GM23338 (cell line): Measurements from ENCODE around the gene LEAP2. TPM values are rescaled to one million over a fixed set of nuclear protein-coding genes. Genes with fewer than 3 reads are reported as not detected.

Experiments
- ATAC-seq: fragments of 200-7000 bp; cut with Tn5 transposase; 3 replicates; pipeline ENCODE4 v1.9.1; 2020
- DNase-seq: peaks from one replicate; pipeline ENCODE4 v3.0.0-alpha.2; 2015; ENCODE audit warnings: low spot score
- H2AFZ ChIP-seq: fragments of 200-600 bp; sonication (generic); 2 replicates; pipeline ENCODE4 v1.8.0; 2016; ENCODE audit warnings: antibody characterized with exemption, mild to moderate bottlenecking, moderate library complexity
- H3F3A ChIP-seq: fragments of 200-600 bp; sonication (generic); replicated peaks from 2 replicates; pipeline ENCODE4 v1.8.0; 2017; ENCODE audit warnings: antibody characterized with exemption, mixed run types, low read depth
- H3K27ac ChIP-seq: fragments of 200-600 bp; sonication (generic); 2 replicates; pipeline ENCODE4 v1.6.1; 2016; ENCODE audit warnings: low read depth
- H3K27me3 ChIP-seq: fragments of 200-600 bp; sonication (generic); 2 replicates; pipeline ENCODE4 v1.8.0; 2016; ENCODE audit warnings: mild to moderate bottlenecking, mixed run types, moderate library complexity; ENCODE audit not compliant: insufficient read depth
- H3K36me3 ChIP-seq: fragments of 200-600 bp; sonication (generic); 2 replicates; pipeline ENCODE4 v1.8.0; 2016; ENCODE audit warnings: mild to moderate bottlenecking; ENCODE audit not compliant: insufficient read depth
- H3K4me1 ChIP-seq: fragments of 200-600 bp; sonication (generic); 2 replicates; pipeline ENCODE4 v1.8.0; 2016; ENCODE audit warnings: mild to moderate bottlenecking, moderate library complexity; ENCODE audit not compliant: insufficient read depth
- H3K4me2 ChIP-seq: fragments of 200-600 bp; sonication (generic); 2 replicates; pipeline ENCODE4 v1.7.1; 2017; ENCODE audit warnings: mixed run types
- H3K4me3 ChIP-seq: fragments of 200-600 bp; sonication (generic); 2 replicates; pipeline ENCODE4 v1.6.1; 2016; ENCODE audit warnings: mixed run types
- H3K79me2 ChIP-seq: fragments of 200-600 bp; sonication (generic); replicated peaks from 2 replicates; pipeline ENCODE4 v1.8.0; 2017; ENCODE audit warnings: mild to moderate bottlenecking; ENCODE audit not compliant: insufficient read depth
- H3K9me2 ChIP-seq: fragments of 200-600 bp; sonication (generic); 2 replicates; pipeline ENCODE4 v1.8.0; 2017; ENCODE audit not compliant: insufficient read depth
- H4K20me1 ChIP-seq: fragments of 200-600 bp; sonication (generic); replicated peaks from 2 replicates; pipeline ENCODE4 v1.8.0; 2017; ENCODE audit warnings: mild to moderate bottlenecking; ENCODE audit not compliant: insufficient read depth
- H3K27ac Mint-ChIP-seq: 2 replicates; pipeline ENCODE4 v1.8.0; 2020; ENCODE audit warnings: inconsistent platforms, mild to moderate bottlenecking, moderate library complexity, mixed read lengths
- H3K27me3 Mint-ChIP-seq: 3 replicates; pipeline ENCODE4 v1.8.0; 2022; ENCODE audit warnings: low read depth, mild to moderate bottlenecking, moderate library complexity, mixed read lengths, inconsistent platforms; ENCODE audit not compliant: insufficient read depth, poor library complexity
- H3K36me3 Mint-ChIP-seq: 3 replicates; pipeline ENCODE4 v1.8.0; 2021; ENCODE audit warnings: low read depth, mild to moderate bottlenecking, inconsistent platforms, moderate library complexity, mixed read lengths
- H3K4me1 Mint-ChIP-seq: 3 replicates; pipeline ENCODE4 v1.8.0; 2020; ENCODE audit warnings: mild to moderate bottlenecking, inconsistent platforms, mixed read lengths
- H3K4me3 Mint-ChIP-seq: 3 replicates; pipeline ENCODE4 v1.8.0; 2021; ENCODE audit warnings: moderate library complexity, mild to moderate bottlenecking, inconsistent platforms, mixed read lengths
- H3K9me3 Mint-ChIP-seq: 3 replicates; pipeline ENCODE4 v1.8.0; 2020; ENCODE audit warnings: moderate library complexity, mild to moderate bottlenecking, inconsistent platforms, mixed read lengths
- CREB1 ChIP-seq: fragments of 250-450 bp; sonication (Bioruptor Pico); IDR thresholded peaks from 2 replicates; pipeline ENCODE4 v1.5.0; 2020; ENCODE audit warnings: low read depth, mild to moderate bottlenecking, moderate library complexity
- EZH2 ChIP-seq: fragments of 200-600 bp; sonication (generic); IDR thresholded peaks from one replicate; pipeline ENCODE4 v1.8.0; 2017; ENCODE audit warnings: antibody characterized with exemption, mild to moderate bottlenecking, low read depth; ENCODE audit not compliant: unreplicated experiment
- EZH2phosphoT487 ChIP-seq: fragments of 200-600 bp; sonication (generic); IDR thresholded peaks from one replicate; pipeline ENCODE4 v1.8.1; 2018; ENCODE audit warnings: antibody characterized with exemption; ENCODE audit not compliant: unreplicated experiment
- NANOG ChIP-seq: IDR thresholded peaks from 2 replicates; pipeline ENCODE4 v1.6.1; 2016; ENCODE audit warnings: antibody characterized with exemption, borderline replicate concordance
- STAT1 ChIP-seq: IDR thresholded peaks from one replicate; pipeline ENCODE4 v1.6.1; 2016; ENCODE audit warnings: antibody characterized with exemption; ENCODE audit not compliant: unreplicated experiment
- ZNF462 ChIP-seq: fragments of 250-450 bp; sonication (Bioruptor Pico); IDR thresholded peaks from 2 replicates; pipeline ENCODE4 v1.5.0; 2020; ENCODE audit warnings: mild to moderate bottlenecking, moderate library complexity
- polyA plus RNA-seq: library from polyadenylated mRNA; unstranded; fragments of >200 nt; fragmentation: Nextera tagmentation; extraction: Ambion mirVana; gene quantifications from 2 replicates; pipeline ENCODE4 v1.2.1, GENCODE V29; 2016
- total RNA-seq: library from RNA; depleted of rRNA; stranded (reverse); fragments of >200 nt; shearing (Covaris generic); gene quantifications from 2 replicates; pipeline ENCODE4 v1.2.3, GENCODE V29; 2014

The LEAP2 gene
- total and polyA plus RNA-seq, 2 experiments from 2014 or later: 1.5 to 1.8 TPM

DNA sequence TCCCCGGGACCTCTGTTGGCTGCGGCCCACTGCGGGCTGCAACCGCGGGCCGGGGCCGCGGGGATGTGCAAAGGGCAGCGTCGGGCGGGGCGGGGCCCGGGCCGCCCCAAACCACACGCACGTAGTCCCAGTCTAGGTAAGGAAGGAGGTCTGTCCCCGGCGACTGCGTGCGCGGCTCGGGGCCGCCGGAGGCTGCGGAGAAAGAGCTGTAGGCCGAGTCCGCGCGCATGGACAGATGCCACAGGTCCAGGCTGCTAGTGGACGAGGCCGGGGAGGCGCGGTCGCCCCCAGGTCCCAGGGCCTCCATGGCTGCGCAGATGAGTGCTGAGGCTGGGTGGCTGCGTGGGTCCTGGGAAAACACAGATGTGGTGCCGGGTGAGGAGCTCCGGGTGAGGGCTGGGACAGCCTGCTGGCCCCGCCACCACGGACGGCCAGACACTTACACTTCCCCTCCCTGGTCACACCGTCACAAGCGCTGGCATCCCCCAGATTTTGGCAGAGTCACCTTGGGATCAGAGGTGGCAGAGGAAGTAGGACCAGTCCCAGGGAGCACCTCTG is 47.6 kb upstream of the LEAP2 start:
- Histone ChIP-seq H3K9me2 (no peaks in the 10 kb centered on the region), H3K4me2 (peak overlapping the region; percentile 83), H2AFZ (peak overlapping the region; percentile 90), H4K20me1 (no peaks in the 10 kb centered on the region), H3F3A (peaks cover 27% of the 10 kb centered on the region), H3K4me3 (peak overlapping the region; percentile 61), H3K79me2 (no peaks in the 10 kb centered on the region), H3K4me1 (peaks cover 9% of the 10 kb centered on the region), H3K36me3 (no peaks in the 10 kb centered on the region), H3K27me3 (peaks cover 86% of the 10 kb centered on the region), H3K27ac (no peak overlapping the region)
- ATAC-seq (peak; percentile 9), DNase-seq (peak; percentile 62)
- H3K27ac Mint-ChIP-seq: no peak overlapping the region
- peaks cover 11% of the 10 kb centered on the region for H3K4me1 Mint-ChIP-seq
- H3K36me3 Mint-ChIP-seq: peaks cover 3% of the 10 kb centered on the region
- peak overlapping the region; percentile 63 for H3K4me3 Mint-ChIP-seq
- H3K27me3 Mint-ChIP-seq: peaks cover 58% of the 10 kb centered on the region
- no peaks in the 10 kb centered on the region for H3K9me3 Mint-ChIP-seq
- TF ChIP-seq NANOG: no peak
- TF ChIP-seq STAT1: no peak
- peak; percentile 45 for TF ChIP-seq EZH2
- no peak for TF ChIP-seq ZNF462 (CRISPR knock-in tag)

DNA sequence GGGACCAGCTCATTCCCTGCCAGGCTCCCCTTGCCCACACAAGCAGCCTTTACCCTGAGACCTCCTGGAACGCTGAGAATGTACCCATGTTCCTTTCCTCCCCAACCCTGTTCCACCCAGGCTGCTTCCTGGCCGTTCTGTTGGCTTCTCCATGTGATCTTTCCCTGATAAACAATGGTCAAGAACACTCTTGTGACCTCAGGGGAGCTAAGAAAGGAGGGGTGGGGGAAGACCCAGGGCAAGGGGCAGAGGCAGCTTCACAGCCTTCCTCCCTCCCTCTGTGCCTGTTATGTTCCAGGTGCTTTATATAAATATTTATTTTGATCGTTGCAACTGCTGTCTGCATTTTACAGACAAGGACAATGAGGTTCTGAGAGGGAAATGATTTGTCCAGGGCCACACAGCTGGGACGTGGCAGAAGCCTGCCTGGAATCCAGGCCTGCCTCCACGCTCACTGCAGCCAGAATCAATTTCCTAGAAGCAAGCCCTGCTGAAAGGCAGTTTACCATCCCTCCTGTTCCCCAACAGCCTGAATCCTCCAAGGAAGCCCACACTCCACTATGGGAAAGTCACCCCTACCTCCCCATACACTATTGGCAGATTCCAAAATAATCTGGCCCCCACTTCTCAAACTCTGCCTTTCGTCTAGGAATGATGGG is 46.9 kb upstream of the LEAP2 start:
- no peaks in the 10 kb centered on the region for H3K9me3 Mint-ChIP-seq
- Histone ChIP-seq H3K9me2 (no peaks in the 10 kb centered on the region), H2AFZ (peak overlapping the region; percentile 90), H4K20me1 (no peaks in the 10 kb centered on the region), H3K79me2 (no peaks in the 10 kb centered on the region), H3K4me1 (peaks cover 9% of the 10 kb centered on the region), H3K36me3 (no peaks in the 10 kb centered on the region), H3K4me3 (peak overlapping the region; percentile 61), H3K27me3 (peaks cover 86% of the 10 kb centered on the region), H3F3A (peaks cover 27% of the 10 kb centered on the region), H3K4me2 (peak overlapping the region; percentile 83), H3K27ac (no peak overlapping the region)
- H3K36me3 Mint-ChIP-seq: peaks cover 3% of the 10 kb centered on the region
- H3K4me3 Mint-ChIP-seq: peak overlapping the region; percentile 63
- DNase-seq (peak; percentile 26), ATAC-seq (no peak)
- TF ChIP-seq CREB1 (no peak), EZH2phosphoT487 (no peak)
- H3K27ac Mint-ChIP-seq: no peak overlapping the region
- peaks cover 14% of the 10 kb centered on the region for H3K4me1 Mint-ChIP-seq
- H3K27me3 Mint-ChIP-seq: peaks cover 61% of the 10 kb centered on the region
